Measurements from ENCODE around the gene SP3. TPM values are rescaled to one million over a fixed set of nuclear protein-coding genes. Genes with fewer than 3 reads are reported as not detected.

The SP3 gene
- total and polyA plus RNA-seq, 9 of the 15 experiments (the other 6 are each of a cell fraction or from before 2014, with no cell fraction given), result 12.0 to 106 (median 74.9) TPM

DNA sequence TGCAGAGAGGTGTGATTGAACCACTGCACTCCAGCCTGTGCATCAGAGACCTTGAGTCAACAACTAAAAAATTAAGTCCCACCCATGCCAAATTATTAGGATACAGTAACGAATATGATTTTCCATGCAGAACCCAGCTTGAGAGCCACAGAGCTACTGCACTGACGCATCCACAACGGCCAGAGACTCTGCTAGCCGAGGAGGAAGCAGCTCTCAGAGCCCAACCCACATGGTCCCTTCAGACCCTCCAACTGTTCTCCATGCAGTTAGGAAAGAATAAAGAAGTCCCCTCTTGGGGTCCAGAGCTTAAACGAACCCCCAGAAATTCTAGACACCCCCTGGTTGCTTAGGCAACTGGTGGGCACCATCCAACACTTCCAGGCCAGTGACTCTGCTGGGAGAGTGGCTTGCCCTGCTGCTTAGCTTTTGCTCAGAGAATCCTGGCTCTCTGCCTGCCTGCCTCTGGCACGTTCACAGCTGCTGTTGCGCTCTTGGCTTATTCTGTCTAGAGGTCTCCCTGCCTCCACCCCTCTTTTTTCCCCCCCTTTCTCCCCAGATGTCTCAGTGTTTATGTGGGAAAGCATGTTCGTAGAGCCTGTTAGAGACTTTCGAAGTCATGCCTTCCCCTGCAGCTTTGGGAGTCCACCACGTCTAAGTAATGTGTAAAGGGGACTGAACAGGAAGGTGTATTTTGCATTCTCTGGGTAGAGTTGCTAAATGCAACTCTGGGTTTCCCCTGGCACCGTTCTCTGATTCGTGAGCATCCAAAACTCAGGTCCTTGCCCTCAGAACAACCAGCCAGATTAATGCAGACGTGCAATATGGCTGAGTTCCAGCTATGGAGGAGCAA, 26.0 kb upstream of the SP3 start:
- H3K4me2 ChIP-seq (ENCODE audit: insufficient read depth, low read length), result no peak overlapping the region
- no peaks in the 10 kb centered on the region for H3K79me2 ChIP-seq (ENCODE audit: control insufficient read depth, insufficient read depth, low read length)
- no peak overlapping the region; a peak in 1 of 4 replicates for H3K9ac ChIP-seq (ENCODE audit: insufficient read depth in 1 of 2, low read depth in 2 of 2, low read length in 2 of 2)
- H2AFZ ChIP-seq (ENCODE audit: low read depth, low read length), result no peak overlapping the region
- FAIRE-seq (no peak), DNase-seq (ENCODE audit: extremely low read depth in 1 of 4, low spot score in 3 of 4) (no peak), ATAC-seq (peak; percentile 34)
- in situ Hi-C loops (cut with MboI) (no loop called here), intact Hi-C loops (cut with micrococcal nuclease) (no loop called here)
- no peak overlapping the region for H3K4me3 ChIP-seq
- CTCF ChIA-PET (ENCODE audit: low intra/inter-chr PET ratio), result no interaction called here
- no peaks in the 10 kb centered on the region for H3K9me3 ChIP-seq (replicated peaks; ENCODE audit: control insufficient read depth, insufficient read depth, low read depth, low read length)
- BruUV-seq (replicated peaks), result no TSS peak
- H3K27me3 ChIP-seq (ENCODE audit: control insufficient read depth in 2 of 2, insufficient read depth in 2 of 2, low read length in 2 of 2), result peaks cover 9 to 24% of the 10 kb centered on the region in 2 experiments; a peak in 4 of 5 replicates
- peaks cover 0 to 2% of the 10 kb centered on the region in 2 experiments; a peak in 1 of 5 replicates for H3K4me1 ChIP-seq (replicated peaks in 1 of 2; ENCODE audit: control insufficient read depth in 2 of 2, insufficient read depth in 2 of 2, low read length in 2 of 2)
- no peaks in the 10 kb centered on the region for H3K36me3 ChIP-seq (ENCODE audit: control insufficient read depth, insufficient read depth, low read length)
- WGBS (ENCODE audit: insufficient coverage, low coverage, missing lambda C conversion rate), result 9% methylated on average over 13 of the region's 13 CpGs
- no peak overlapping the region for H3K27ac ChIP-seq (ENCODE audit: extremely low read depth, low read depth, low read length)
- POLR2A ChIA-PET, result interaction anchor here (0.6 to 1.2 kb wide), 4 partner anchors 12 to 228 kb away, joined by 3 to 4 read pairs (median 3); no protein-coding TSS in a partner anchor
- H3K9me1 ChIP-seq (ENCODE audit: control insufficient read depth, insufficient read depth, low read length), result no peaks in the 10 kb centered on the region
- 0 out of 2 replicates have a peak, but pooled peaks cover 2% of the 10 kb centered on the region for H4K20me1 ChIP-seq (replicated peaks; ENCODE audit: control insufficient read depth, insufficient read depth, low read length)
- TF ChIP-seq MTF1 (CRISPR knock-in tag; IDR thresholded peaks at IDR 0.05; ENCODE audit: borderline replicate concordance) (no peak), ETS2 (tag; IDR thresholded peaks at IDR 0.05; ENCODE audit: borderline replicate concordance, poor library complexity, severe bottlenecking) (no peak), ZFX (CRISPR knock-in tag; IDR thresholded peaks at IDR 0.05) (no peak), HMGN3 (IDR thresholded peaks at IDR 0.05; ENCODE audit: borderline replicate concordance, extremely low read depth, insufficient read length, low read depth, low read length) (no peak), PYGO2 (tag; IDR thresholded peaks at IDR 0.05) (no peak), NELFE (IDR thresholded peaks at IDR 0.05; ENCODE audit: insufficient read depth, insufficient read length) (no peak), POLR2G (IDR thresholded peaks at IDR 0.05; ENCODE audit: low read depth, low read length) (no peak), PTBP1 (IDR thresholded peaks at IDR 0.05; ENCODE audit: low read depth, low read length) (no peak)
- TF ChIP-seq, protein P1, sequence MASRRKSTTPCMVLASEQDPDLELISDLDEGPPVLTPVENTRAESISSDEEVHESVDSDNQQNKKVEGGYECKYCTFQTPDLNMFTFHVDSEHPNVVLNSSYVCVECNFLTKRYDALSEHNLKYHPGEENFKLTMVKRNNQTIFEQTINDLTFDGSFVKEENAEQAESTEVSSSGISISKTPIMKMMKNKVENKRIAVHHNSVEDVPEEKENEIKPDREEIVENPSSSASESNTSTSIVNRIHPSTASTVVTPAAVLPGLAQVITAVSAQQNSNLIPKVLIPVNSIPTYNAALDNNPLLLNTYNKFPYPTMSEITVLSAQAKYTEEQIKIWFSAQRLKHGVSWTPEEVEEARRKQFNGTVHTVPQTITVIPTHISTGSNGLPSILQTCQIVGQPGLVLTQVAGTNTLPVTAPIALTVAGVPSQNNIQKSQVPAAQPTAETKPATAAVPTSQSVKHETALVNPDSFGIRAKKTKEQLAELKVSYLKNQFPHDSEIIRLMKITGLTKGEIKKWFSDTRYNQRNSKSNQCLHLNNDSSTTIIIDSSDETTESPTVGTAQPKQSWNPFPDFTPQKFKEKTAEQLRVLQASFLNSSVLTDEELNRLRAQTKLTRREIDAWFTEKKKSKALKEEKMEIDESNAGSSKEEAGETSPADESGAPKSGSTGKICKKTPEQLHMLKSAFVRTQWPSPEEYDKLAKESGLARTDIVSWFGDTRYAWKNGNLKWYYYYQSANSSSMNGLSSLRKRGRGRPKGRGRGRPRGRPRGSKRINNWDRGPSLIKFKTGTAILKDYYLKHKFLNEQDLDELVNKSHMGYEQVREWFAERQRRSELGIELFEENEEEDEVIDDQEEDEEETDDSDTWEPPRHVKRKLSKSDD (conservative IDR thresholded peaks at IDR 0.05; ENCODE audit: low read length), result no peak
- TF ChIP-seq, protein P2, sequence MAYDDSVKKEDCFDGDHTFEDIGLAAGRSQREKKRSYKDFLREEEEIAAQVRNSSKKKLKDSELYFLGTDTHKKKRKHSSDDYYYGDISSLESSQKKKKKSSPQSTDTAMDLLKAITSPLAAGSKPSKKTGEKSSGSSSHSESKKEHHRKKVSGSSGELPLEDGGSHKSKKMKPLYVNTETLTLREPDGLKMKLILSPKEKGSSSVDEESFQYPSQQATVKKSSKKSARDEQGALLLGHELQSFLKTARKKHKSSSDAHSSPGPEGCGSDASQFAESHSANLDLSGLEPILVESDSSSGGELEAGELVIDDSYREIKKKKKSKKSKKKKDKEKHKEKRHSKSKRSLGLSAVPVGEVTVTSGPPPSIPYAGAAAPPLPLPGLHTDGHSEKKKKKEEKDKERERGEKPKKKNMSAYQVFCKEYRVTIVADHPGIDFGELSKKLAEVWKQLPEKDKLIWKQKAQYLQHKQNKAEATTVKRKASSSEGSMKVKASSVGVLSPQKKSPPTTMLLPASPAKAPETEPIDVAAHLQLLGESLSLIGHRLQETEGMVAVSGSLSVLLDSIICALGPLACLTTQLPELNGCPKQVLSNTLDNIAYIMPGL (CRISPR knock-in tag; IDR thresholded peaks at IDR 0.05), result no peak
- TF ChIP-seq, protein P3, sequence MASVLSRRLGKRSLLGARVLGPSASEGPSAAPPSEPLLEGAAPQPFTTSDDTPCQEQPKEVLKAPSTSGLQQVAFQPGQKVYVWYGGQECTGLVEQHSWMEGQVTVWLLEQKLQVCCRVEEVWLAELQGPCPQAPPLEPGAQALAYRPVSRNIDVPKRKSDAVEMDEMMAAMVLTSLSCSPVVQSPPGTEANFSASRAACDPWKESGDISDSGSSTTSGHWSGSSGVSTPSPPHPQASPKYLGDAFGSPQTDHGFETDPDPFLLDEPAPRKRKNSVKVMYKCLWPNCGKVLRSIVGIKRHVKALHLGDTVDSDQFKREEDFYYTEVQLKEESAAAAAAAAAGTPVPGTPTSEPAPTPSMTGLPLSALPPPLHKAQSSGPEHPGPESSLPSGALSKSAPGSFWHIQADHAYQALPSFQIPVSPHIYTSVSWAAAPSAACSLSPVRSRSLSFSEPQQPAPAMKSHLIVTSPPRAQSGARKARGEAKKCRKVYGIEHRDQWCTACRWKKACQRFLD (CRISPR knock-in tag; IDR thresholded peaks at IDR 0.05), result no peak
- TF ChIP-seq, protein P4, sequence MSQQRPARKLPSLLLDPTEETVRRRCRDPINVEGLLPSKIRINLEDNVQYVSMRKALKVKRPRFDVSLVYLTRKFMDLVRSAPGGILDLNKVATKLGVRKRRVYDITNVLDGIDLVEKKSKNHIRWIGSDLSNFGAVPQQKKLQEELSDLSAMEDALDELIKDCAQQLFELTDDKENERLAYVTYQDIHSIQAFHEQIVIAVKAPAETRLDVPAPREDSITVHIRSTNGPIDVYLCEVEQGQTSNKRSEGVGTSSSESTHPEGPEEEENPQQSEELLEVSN (IDR thresholded peaks at IDR 0.05; ENCODE audit: borderline replicate concordance in 1 of 2, extremely low read depth in 1 of 2, insufficient read depth in 1 of 2, insufficient read length in 1 of 2, low read depth in 1 of 2, low read length in 1 of 2, poor library complexity in 1 of 2, severe bottlenecking in 1 of 2), result no peak

All from K562 (cell line).